Nephron progenitor cell (in vitro differentiated cells): Measurements from ENCODE around the gene ELL2.

Experiments used
- DNase-seq: peaks from one replicate; pipeline ENCODE4 v3.0.0; 2021
- H3K27ac Mint-ChIP-seq: 2 replicates; pipeline ENCODE4 v1.8.0; 2021; ENCODE audit warnings: mild to moderate bottlenecking, moderate library complexity, mixed read lengths
- H3K27me3 Mint-ChIP-seq: 2 replicates; pipeline ENCODE4 v1.8.0; 2021; ENCODE audit warnings: mild to moderate bottlenecking, low read depth, mixed read lengths; ENCODE audit not compliant: poor library complexity
- H3K36me3 Mint-ChIP-seq: 2 replicates; pipeline ENCODE4 v1.8.0; 2021; ENCODE audit warnings: low read depth, mixed read lengths
- H3K4me1 Mint-ChIP-seq: 2 replicates; pipeline ENCODE4 v1.8.0; 2021; ENCODE audit warnings: mixed read lengths
- H3K4me3 Mint-ChIP-seq: 2 replicates; pipeline ENCODE4 v1.8.0; 2021; ENCODE audit warnings: mild to moderate bottlenecking, moderate library complexity, mixed read lengths
- H3K9me3 Mint-ChIP-seq: 2 replicates; pipeline ENCODE4 v1.8.0; 2021; ENCODE audit warnings: mild to moderate bottlenecking, moderate library complexity, mixed read lengths
- CTCF ChIP-seq: fragments of 200-600 bp; sonication (generic); IDR thresholded peaks from 2 replicates; pipeline ENCODE4 v1.5.0; 2021; ENCODE audit warnings: antibody characterized with exemption

Gene ELL2

GRCh38 chr5:95951916-95952315 lies 9.7 kb downstream of the ELL2 start:
- DNase-seq, result no peak
- Mint-ChIP-seq H3K27ac (no peak overlapping the region), H3K9me3 (peaks cover 20% of the 10 kb centered on the region), H3K27me3 (no peaks in the 10 kb centered on the region), H3K4me1 (peaks cover 21% of the 10 kb centered on the region), H3K36me3 (peaks cover 54% of the 10 kb centered on the region), H3K4me3 (no peak overlapping the region)
- no peak for TF ChIP-seq CTCF

GRCh38 chr5:95949810-95950209 lies 11.8 kb downstream of the ELL2 start:
- peaks cover 14% of the 10 kb centered on the region for H3K4me1 Mint-ChIP-seq
- TF ChIP-seq CTCF, result no peak
- DNase-seq, result no peak

GRCh38 chr5:95948631-95949030 lies 13.0 kb downstream of the ELL2 start:
- Mint-ChIP-seq H3K4me3 (no peak overlapping the region), H3K9me3 (peaks cover 14% of the 10 kb centered on the region), H3K27ac (no peak overlapping the region), H3K4me1 (peaks cover 15% of the 10 kb centered on the region), H3K27me3 (no peaks in the 10 kb centered on the region), H3K36me3 (peaks cover 59% of the 10 kb centered on the region)
- no peak for TF ChIP-seq CTCF
- no peak for DNase-seq

More at GRCh38 chr5:95949810-95950209, 11.8 kb downstream of the ELL2 start:
- Mint-ChIP-seq H3K36me3 (peaks cover 69% of the 10 kb centered on the region), H3K9me3 (peaks cover 17% of the 10 kb centered on the region), H3K27me3 (no peaks in the 10 kb centered on the region), H3K27ac (no peak overlapping the region), H3K4me3 (no peak overlapping the region)

DNA sequence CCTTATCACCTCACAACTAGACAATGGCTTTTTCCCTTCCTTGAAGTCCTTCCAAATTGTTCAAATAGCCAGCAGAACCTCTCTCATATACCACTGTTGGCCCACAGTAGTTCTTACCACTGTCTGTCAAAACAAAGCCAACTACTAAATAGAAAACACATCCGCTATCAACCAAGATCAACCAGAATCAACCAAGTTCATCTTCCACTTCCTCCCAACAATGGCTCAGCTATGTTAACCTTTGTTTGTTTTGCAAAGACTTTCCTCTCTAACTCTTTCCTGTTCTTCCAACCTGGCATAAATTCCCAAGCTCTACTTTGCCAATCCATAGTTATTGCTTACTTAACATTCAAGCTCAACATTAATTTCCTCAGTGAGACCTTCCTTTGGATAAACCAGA lies 15.2 kb downstream of the ELL2 start:
- peaks cover 24% of the 10 kb centered on the region for H3K4me1 Mint-ChIP-seq

DNA sequence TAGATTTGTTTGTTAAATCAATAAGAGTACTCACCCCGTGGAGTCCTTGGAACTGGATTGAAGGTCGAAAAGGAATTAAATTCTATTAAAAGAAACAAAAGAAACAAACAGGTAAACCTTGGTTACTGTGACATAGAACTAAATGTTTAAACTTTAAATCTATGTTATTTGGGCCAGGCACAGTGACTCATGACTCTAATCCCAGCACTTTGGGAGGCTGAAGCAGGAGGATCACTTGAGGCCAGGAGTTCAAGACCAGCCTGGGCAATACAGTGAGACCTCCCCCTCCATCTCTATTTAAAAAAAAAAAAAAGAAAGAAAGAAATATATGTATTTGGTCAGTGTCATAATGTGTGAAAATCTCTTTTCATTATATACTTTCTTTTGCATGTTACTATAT lies 18.7 kb downstream of the ELL2 start:
- Mint-ChIP-seq H3K27ac (no peak overlapping the region), H3K4me3 (no peak overlapping the region), H3K9me3 (no peaks in the 10 kb centered on the region), H3K27me3 (no peaks in the 10 kb centered on the region), H3K36me3 (peaks cover 32% of the 10 kb centered on the region), H3K4me1 (peaks cover 49% of the 10 kb centered on the region)
- DNase-seq, result no peak
- no peak for TF ChIP-seq CTCF

More for the DNA sequence above, 15.2 kb downstream of the ELL2 start:
- peaks cover 3% of the 10 kb centered on the region for H3K9me3 Mint-ChIP-seq
- no peak for TF ChIP-seq CTCF
- peaks cover 39% of the 10 kb centered on the region for H3K36me3 Mint-ChIP-seq
- no peak for DNase-seq
- H3K27me3 Mint-ChIP-seq, result no peaks in the 10 kb centered on the region
- no peak overlapping the region for H3K4me3 Mint-ChIP-seq
- H3K27ac Mint-ChIP-seq, result no peak overlapping the region

GRCh38 chr5:95942414-95942813 lies 19.2 kb downstream of the ELL2 start:
- peaks cover 49% of the 10 kb centered on the region for H3K4me1 Mint-ChIP-seq
- no peaks in the 10 kb centered on the region for H3K27me3 Mint-ChIP-seq
- H3K9me3 Mint-ChIP-seq, result no peaks in the 10 kb centered on the region
- H3K27ac Mint-ChIP-seq, result no peak overlapping the region
- H3K36me3 Mint-ChIP-seq, result peaks cover 35% of the 10 kb centered on the region
- H3K4me3 Mint-ChIP-seq, result no peak overlapping the region
- no peak for TF ChIP-seq CTCF
- no peak for DNase-seq
